GM21825 (cell line): Measurements from ENCODE around the gene CELA2A.
"Not testable (repeated sequence)": the region's sequence is repeated elsewhere in the genome, so short reads cannot be mapped to it uniquely, and the experiment has no call there.

Experiments
- ATAC-seq: cut with Tn5 transposase; IDR thresholded peaks from one replicate; pipeline ENCODE4 v1.9.1; 2021; ENCODE audit warnings: mild to moderate bottlenecking, moderate library complexity; ENCODE audit not compliant: unreplicated experiment

CELA2A gene

DNA sequence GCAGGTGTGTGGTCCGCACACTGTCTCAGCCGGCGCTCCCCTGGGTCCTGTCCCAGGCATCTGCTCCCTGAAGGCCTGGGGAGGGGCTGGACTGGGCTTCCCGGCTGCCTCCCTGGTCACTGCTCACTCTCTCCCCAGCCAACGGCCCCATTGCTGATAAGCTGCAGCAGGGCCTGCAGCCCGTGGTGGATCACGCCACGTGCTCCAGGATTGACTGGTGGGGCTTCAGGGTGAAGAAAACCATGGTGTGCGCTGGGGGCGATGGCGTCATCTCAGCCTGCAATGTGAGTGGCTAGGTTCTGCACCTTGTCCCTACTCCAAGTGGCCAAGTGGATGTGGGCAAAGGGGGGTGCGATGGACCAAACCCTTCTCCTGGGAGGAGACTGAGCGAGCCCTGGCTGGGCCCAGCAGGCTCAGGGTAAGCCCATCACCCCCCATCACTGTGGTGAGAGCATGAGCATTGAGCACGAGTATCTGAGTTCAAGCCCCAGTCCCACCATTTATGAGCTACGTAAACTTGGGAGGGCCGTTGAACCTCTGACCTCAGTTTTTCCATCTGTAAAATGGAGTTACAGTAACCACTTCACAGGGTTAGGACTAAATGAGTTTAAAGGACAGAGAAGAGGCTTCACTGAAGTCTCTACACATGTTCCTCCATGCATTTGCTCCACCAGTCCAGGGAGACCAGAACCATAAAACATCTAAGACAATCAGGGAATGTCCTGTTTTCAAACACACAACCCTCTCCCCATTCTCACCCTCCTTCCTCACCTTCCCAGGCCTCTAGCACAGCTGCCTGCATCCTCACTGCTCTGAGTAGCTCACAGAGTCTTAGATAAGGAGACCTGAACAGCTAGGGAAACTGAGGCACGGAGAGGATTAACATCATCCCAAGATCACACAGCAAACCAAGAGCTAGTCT, 11.8 kb upstream of the CELA2A start:
- no peak for ATAC-seq

DNA sequence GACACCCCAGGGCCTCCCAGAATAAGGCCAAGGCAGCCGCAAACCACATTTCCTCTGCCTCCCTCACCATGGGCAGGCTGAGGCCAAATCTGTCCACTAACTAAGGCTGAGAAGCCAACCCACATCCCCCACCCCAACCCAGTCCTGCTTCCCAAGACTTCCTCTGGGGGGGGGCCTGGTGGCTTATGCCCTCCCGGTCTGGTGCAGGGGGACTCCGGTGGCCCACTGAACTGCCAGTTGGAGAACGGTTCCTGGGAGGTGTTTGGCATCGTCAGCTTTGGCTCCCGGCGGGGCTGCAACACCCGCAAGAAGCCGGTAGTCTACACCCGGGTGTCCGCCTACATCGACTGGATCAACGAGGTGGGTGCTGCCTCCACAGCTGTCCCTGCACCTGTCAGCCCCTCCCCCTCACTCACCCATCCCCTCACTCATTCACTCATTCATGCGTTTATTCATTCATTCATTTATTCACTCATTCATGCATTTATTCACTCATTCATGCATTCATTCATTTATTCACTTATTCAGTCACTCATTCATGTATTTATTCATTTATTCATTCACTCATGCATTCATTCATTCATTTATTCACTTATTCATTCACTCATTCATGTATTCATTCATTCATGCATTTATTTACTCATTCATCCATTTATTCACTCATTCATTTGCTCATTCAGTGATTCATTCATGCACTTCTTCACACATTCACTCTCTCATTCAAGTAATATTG, 11.0 kb upstream of the CELA2A start:
- no peak for ATAC-seq

DNA sequence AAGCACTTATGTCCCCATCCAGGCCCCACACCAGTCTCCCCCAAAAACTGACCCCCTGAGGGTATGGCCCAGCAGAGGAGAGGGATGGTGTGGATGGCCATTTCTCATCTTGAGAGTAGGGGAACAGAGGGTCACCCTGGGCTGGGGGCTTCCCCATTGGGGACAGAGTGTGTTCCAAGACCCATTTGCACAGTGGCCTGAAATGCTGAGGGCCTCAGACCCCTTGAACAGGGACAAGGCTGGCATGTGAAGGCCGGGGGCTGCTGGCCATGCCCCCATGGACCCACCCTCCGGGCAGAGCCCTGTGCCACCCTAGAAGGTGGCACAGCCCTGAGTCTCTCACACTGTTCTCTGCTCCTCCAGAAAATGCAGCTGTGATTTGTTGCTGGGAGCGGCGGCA, 10.3 kb upstream of the CELA2A start:
- ATAC-seq: no peak

DNA sequence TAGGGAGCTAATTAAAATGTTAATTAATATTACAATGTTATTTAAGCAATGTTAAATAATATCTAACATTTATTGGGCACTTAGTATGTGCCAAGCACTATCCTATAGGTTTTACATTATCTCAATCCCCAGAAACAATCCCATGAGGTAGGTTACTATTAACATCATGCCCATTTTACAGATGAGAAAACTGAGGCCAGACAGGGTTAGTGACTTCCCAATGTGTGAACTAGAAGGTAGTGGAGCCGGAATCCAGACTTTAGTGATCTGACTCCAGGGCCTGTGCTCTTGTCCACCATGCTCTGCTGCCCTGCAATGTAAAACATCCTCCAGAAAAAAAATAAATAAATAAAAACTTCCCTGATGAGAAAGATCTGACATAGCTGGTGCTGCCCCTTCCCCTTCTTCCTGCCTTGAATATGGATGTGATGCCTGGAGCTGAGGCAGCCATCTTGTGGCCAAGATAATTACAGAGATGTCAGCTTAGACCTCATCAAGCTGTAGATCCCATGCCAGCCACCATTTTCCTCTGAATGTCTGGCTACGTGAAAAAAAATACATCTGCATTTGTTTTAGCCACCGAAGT, 7.6 kb upstream of the CELA2A start:
- ATAC-seq: no peak

DNA sequence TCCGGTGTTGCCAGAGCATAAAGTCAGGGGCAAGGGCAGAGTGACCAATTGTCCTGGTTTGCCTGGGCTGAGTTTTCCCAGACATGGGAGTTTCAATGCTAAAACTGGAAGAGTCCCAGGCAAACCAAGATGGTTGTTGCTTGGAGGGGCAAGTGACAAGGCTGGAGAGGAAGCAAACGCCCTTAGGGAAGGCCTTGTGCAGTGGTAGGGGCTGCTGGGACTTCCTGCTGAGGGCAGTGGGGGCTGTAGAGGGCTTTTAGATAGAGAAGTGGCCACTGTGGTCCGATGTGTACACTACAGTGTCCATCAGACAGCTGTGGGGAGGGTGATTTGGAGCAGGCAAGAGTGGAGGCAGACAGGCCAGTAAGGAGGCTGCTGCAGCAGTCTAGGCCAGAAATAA, 7.0 kb upstream of the CELA2A start:
- ATAC-seq: no peak

DNA sequence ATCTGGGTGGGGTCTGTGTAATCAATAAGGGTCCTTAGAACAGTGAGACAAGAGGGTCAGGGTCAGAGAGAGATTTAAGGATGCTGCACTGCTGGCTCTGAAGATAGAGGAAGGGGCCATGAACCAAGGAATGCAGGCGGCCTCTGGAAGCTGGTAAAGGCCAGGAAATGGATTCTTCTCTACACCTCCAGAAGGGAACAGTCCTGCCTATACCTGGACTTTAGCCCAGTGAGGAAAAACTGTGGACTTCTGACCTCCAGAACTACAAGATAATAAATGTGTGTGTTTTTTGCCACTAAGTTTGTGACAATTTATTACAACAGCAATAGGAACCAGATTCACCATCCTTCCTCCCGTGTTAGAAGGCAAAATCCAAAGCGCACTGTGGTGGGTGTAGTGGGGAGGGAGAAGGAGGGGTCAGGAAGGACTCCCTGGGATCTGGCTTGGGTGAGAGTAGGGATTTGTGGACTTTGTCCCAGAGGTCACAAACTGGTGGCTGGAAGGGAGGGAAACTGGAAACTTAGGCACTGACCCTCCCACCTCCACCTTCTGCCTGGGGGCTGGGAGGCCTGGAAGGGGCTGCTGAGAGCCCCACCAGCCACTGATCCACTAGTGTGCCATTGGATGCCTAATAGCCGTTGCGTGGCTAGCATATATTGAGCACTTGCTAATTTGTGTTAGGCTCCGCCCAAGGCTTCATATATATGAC, 5.4 kb upstream of the CELA2A start:
- no peak for ATAC-seq

DNA sequence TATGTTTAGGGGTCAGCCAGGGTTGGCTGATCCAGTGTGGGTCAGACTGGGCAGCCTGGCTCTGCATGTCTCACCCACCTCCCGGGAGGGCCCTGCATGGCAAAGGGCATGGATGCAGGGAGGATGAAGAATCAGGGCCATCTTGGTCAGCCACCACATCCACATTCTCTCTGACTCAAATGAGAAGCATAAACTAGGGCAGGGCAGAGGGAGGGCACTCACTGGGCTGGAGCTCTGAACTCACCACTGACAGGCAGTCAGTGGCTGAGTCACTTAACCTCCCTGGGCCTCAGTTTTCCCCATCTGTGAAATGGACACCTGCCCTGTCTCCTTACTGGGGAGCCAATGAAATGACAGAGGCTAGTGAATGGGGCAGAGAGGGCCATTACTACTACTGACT, 4.3 kb upstream of the CELA2A start:
- ATAC-seq: no peak

DNA sequence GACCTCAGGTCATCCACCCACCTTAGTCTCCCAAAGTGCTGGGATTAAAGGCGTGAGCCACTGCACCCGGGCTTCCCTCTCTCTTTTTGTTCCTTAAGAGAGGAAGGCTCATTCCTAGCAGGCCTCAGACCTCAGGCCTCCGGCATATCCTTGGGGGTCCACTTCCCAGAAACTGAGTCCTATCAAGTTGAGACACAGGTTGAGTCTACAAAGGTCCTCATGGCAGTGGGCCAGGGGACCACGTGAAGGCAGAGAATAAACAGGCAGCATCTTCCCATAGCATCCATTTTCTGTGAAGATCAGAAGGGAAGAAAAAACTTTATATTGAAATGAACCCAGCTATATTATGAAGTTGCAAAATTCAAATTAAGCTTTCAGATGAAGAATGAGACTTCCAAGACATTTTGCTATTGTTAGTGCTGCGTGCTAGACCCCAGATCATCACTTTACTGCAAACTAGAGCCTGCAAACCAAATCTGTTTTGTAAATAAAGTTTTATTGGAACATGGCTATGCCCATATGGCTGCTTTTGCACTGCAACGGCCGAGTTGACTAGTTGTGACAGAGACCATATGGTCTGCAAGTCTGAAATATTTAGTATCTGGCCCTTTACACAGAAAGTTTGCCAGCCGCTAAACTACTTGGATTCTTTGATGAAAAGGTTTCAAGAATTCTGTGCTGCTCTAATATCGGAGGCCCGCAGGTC, 3.5 kb upstream of the CELA2A start:
- ATAC-seq: no peak

DNA sequence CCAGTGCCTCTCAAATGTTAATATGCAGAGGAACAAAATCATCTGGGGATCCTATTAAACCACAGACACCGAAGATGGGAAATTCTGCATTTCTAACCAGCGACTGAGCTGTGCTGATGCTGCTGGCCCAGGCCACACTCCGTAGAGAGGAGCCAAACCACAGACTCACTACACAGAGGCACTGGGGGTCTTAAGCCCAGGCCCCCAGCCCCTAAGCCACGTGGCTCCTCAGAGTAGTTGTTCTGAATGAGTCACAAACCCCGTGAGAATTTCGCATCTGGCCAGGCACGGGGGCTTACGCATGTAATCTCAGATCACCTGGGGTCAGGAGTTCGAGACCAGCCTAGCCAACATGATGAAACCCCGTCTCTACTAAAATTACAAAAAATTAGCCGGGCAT, 2.8 kb upstream of the CELA2A start:
- no peak for ATAC-seq

DNA sequence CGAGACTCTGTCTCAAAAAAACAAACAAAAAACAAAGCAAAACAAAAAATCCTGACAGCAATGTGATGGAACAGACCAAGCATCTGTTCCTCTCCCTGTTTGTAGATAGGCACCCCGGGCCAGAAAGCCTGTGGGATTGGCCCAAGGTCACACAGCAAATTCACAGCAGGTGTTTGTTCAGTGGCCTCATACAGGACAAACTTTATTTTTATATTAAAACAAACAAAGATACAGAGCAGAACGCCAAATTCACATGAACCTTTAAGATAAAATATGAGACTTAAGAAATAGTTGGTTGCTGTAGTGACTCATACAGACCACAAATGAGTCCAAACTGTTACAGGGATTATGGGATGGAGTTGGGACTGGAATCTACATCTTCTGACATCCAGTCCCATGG, 2.3 kb upstream of the CELA2A start:
- ATAC-seq: no peak

DNA sequence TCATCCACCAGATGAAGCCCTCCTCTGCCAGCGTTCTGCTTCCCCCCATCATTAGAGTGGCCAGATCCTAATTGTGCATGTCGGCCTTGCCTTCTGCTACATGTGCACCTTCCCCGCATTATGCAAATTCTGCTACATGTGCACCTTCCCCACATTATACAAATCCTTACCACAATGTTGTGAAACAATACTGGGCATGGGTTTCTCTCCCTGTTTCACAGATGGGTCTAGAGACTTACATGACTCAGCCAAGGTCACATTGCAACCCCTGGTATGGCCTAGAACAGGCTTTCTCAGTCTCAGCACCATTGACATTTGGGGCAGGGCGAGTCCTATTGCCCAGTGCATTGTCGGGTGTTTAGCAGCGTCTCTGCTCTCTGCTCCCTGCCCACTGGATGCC, 1.0 kb upstream of the CELA2A start:
- ATAC-seq: no peak

DNA sequence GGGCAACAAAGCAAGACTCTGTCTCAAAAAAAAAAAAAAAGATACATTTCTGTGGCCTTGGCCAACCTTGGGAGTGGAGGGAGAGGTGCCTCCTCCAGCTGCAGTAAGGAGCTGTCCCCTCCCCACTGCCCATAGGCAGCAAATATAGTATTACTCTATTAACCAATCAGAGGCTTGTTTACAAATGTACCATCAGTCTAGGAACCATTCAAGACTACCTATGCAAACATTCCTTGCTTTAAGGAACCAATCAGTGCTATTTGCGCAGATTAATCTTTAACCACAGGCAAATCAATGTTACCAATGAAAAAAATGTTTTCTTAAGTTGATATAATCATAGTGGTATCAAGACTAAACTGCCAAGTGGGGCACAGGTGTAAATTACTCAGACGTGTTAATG, 1.1 kb downstream of the CELA2A start:
- no peak for ATAC-seq

DNA sequence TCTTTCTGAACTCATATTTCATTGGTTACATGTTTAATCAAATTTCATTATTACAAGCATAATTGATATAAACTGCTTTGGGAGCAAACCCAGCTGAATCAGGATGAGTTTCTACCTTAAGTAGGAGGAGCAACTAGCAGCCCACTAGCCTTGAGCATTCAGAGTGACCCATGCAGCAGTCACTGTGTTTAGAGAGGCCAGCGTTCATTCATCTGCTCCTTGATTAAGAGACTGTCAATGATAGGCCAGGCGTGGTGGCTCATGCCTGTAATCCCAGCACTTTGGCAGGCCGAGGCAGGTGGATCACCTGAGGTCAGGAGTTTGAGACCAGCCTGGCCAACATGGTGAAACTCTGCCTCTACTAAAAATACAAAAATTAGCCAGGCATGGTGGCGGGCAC, 1.9 kb downstream of the CELA2A start:
- not testable (repeated sequence) for ATAC-seq

DNA sequence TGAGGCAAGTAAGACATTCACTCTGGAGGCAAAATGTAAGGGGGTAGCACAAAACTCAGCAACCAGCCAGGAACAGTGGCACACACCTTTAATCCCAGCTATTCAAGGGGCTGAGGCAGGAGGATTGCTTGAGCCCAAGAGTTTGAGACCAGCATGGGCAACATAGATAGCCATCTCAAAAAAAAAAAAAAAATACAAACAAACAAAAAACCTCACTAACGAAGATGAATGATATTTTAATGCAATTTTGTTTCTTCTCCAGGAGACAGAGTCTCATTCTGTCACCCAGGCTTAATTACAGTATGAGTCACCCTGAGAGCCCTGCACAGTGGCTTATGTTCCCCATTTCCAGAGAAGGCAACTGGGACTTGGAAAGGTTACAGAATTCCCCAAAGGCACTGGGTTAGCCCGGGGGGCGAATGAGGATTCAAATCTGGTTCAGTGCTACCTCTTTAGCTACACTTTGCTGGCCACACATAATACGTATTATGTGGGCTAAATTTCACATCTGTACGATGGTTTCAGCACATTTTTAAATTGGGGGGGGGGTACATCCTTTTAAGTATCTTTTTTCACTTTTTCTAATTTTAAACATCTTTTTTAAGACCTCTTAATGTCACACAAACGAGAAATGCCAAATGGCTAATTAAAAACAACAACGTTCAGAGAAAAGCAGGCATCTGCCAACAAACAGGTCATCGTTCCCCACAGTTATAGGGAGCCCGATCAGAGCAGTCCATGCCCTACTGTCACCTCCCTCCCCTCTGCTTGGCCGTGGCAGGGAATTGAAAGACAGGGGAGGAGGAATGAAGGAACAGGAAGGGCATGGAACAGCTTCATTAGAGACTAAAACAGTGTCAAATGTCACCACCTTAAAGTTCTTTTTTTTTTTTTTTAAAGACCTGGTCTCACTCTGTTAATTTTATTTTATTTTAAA, 3.5 kb downstream of the CELA2A start:
- ATAC-seq: no peak

DNA sequence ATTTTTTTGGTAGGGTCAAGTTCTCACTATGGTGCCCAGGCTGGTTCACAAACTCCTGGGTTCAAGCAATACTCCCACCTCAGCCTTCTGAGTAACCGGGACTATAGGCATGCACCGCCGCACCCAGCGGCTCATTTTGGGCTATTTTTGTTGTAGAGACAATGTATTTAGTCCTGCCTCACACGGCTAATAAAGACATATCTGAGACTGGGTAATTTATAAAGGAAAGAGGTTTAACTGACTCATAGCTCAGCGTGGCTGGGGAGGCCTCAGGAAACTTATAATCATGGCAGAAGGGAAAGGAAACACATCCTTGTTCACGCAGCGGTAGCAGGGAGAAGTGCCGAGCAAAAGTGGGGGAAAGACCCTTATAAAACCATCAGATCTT, 4.2 kb downstream of the CELA2A start:
- ATAC-seq: no peak

DNA sequence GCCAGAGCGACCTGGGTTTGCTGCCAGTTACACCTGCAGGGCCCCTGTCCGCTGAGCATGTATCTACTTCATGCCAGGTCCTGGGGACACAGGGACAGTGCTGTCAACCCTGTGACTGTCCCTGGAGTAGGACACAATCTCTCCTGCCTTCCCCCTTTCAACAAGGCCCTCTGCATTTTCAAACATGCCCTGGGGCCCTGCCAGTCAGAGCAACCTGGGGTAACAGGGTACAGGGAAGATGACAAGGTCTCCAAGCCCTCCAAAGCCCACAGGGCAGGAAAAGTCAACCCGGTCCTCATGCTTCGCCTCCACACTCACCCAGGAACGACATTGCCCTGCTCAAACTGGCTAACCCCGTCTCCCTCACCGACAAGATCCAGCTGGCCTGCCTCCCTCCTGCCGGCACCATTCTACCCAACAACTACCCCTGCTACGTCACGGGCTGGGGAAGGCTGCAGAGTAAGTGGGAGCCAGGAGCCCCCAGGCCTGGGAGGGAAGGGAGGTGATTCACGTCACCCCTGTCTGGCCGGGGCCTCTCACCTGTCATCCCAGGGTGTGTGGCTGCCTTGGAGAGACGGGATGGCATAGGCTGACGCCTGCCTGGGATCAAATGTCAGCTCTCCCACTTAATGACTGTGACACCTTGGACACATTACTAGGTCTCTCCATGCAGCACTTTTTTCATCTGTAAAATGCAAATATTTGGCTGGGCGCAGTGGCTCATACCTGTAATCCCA, 6.7 kb downstream of the CELA2A start:
- not testable (repeated sequence) for ATAC-seq

DNA sequence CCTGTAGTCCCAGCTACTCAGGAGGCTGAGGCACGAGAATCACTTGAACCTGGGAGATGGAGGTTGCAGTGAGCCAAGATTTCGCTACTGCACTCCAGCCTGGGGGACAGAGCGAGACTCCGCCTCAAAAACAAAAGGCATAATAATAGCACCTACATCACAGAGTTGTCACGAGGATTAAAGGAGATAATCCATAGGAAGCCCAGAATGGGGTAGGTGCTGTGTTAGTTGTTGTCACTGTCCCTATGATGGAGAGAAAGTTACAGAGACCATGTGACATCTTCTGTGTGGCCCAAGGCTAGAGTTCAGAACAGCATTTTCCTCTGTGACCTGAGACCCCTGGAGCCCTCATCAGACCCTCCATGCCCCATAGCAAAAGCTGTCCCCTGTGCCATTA, 7.4 kb downstream of the CELA2A start:
- ATAC-seq: not testable (repeated sequence)

DNA sequence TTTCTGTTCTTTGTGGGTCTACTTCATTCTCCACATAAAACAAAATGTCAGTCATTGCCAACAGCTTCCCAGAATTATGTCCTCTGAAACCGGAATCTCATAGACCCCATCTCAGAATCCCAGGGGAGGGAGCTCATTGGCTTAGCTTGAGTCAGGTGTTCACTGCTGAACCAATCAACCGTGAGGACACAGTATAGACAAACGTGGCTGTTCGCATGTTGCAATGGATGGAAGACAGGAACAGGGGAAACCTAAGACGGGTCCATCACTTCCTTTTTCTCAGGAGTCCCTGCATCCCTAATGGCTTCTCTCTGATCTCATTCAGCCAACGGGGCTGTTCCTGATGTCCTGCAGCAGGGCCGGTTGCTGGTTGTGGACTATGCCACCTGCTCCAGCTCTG, 9.1 kb downstream of the CELA2A start:
- no peak for ATAC-seq
